Omental fat pad (tissue), 4 donors: ENCODE measurements around the gene ZPR1. TPM values are rescaled to one million over a fixed set of nuclear protein-coding genes. Genes with fewer than 3 reads are reported as not detected.

Experiments
- ATAC-seq: fragments of 150-250 bp; one replicate; pipeline ENCODE4 v1.9.1; 2016; ENCODE audit warnings: mild to moderate bottlenecking, moderate library complexity; ENCODE audit not compliant: low FRiP score
- DNase-seq: peaks from one replicate; pipeline ENCODE4 v3.0.0-alpha.2; 2019; ENCODE audit warnings: low spot score
- CTCF ChIP-seq, 3 donors: fragments of 450-650 bp; IDR thresholded peaks; one replicate each; pipeline ENCODE4 v1.5.1; 2016 to 2017; ENCODE audit warnings: antibody characterized with exemption in 3 of 3, mild to moderate bottlenecking in 3 of 3, moderate library complexity in 2 of 3
- total RNA-seq, 4 donors: library from RNA; depleted of rRNA; stranded (reverse); fragments of >200 nt; gene quantifications; one replicate each; pipeline ENCODE4 v1.1.0, GENCODE V29; 2016

The ZPR1 gene
- total RNA-seq, 4 donors from 2014 or later: 23.5 to 83.9 (median 54.6) TPM

GRCh38 chr11:116786326-116786725 lies 1.5 kb downstream of the ZPR1 start:
- DNase-seq: no peak
- TF ChIP-seq CTCF (IDR thresholded peaks at IDR 0.05): no peak
- ATAC-seq: no peak

GRCh38 chr11:116782728-116783127 lies 5.1 kb downstream of the ZPR1 start:
- ATAC-seq: no peak
- no peak for DNase-seq
- no peak for TF ChIP-seq CTCF (IDR thresholded peaks at IDR 0.05)

GRCh38 chr11:116778556-116778955 lies 9.3 kb downstream of the ZPR1 start:
- no peak for TF ChIP-seq CTCF (IDR thresholded peaks at IDR 0.05)
- ATAC-seq (no peak), DNase-seq (no peak)

GRCh38 chr11:116777056-116777455 lies 10.8 kb downstream of the ZPR1 start:
- ATAC-seq (no peak), DNase-seq (no peak)
- TF ChIP-seq CTCF (IDR thresholded peaks at IDR 0.05): no peak

- DNase-seq: no peak
- ATAC-seq: no peak
- no peak for TF ChIP-seq CTCF (IDR thresholded peaks at IDR 0.05)
Observed at GRCh38 chr11:116776522-116776984, 11.3 kb downstream of the ZPR1 start.

- ATAC-seq (no peak), DNase-seq (no peak)
- no peak for TF ChIP-seq CTCF (IDR thresholded peaks at IDR 0.05)
Observed at GRCh38 chr11:116775975-116776374, 11.8 kb downstream of the ZPR1 start.

- ATAC-seq: no peak
- no peak for DNase-seq
- TF ChIP-seq CTCF (IDR thresholded peaks at IDR 0.05): no peak
Observed at GRCh38 chr11:116774661-116775060, 13.2 kb downstream of the ZPR1 start.
